WTC11 (cell line): ENCODE results near the gene SIRPG. TPM values are rescaled to one million over a fixed set of nuclear protein-coding genes. Genes with fewer than 3 reads are reported as not detected.

Source experiments
- ATAC-seq: fragments of 200-7000 bp; cut with Tn5 transposase; 2 replicates; pipeline ENCODE4 v1.10.0; 2021; ENCODE audit warnings: mild to moderate bottlenecking, moderate library complexity
- CTCF ChIA-PET: fragments of 300-600 bp; sonication (Branson Sonifier 250); formaldehyde crosslinking; loops from one replicate; lab custom pipeline; 2021; ENCODE audit warnings: antibody characterized with exemption; lab: Charles Lee
- POLR2A ChIA-PET: fragments of 350-600 bp; sonication (Branson Sonifier 250); formaldehyde crosslinking; loops from one replicate; lab custom pipeline; 2021; ENCODE audit warnings: antibody characterized with exemption; lab: Charles Lee
- DNase-seq: peaks from one replicate; pipeline ENCODE4 v3.0.0; 2021; ENCODE audit warnings: low spot score
- H3K27ac Mint-ChIP-seq: 2 replicates; pipeline ENCODE4 v1.8.0; 2021; ENCODE audit warnings: mixed read lengths
- H3K27me3 Mint-ChIP-seq: 2 replicates; pipeline ENCODE4 v1.8.0; 2021; ENCODE audit warnings: low read depth, mild to moderate bottlenecking, moderate library complexity, mixed read lengths
- H3K36me3 Mint-ChIP-seq: 2 replicates; pipeline ENCODE4 v1.8.0; 2021; ENCODE audit warnings: mixed read lengths
- H3K4me1 Mint-ChIP-seq: 2 replicates; pipeline ENCODE4 v1.8.0; 2022; ENCODE audit warnings: mixed read lengths
- H3K4me3 Mint-ChIP-seq: 2 replicates; pipeline ENCODE4 v1.8.0; 2021; ENCODE audit warnings: mild to moderate bottlenecking, moderate library complexity, mixed read lengths
- H3K9me3 Mint-ChIP-seq: 2 replicates; pipeline ENCODE4 v1.8.0; 2021; ENCODE audit warnings: mixed read lengths
- CREM ChIP-seq: sonication (generic); formaldehyde crosslinking; IDR thresholded peaks from 2 replicates; pipeline ENCODE4 v1.8.1; 2022; ENCODE audit warnings: mild to moderate bottlenecking, missing genetic modification reagents, moderate library complexity
- ETV6 ChIP-seq: sonication (generic); formaldehyde crosslinking; IDR thresholded peaks from 2 replicates; pipeline ENCODE4 v1.8.1; 2022; ENCODE audit warnings: mild to moderate bottlenecking, missing genetic modification reagents
- GRHL2 ChIP-seq: fragments of 250-450 bp; sonication (Bioruptor Pico); IDR thresholded peaks from 2 replicates; pipeline ENCODE4 v1.8.0; 2022; ENCODE audit warnings: mild to moderate bottlenecking, moderate library complexity; ENCODE audit not compliant: insufficient replicate concordance, severe bottlenecking
- KAT7 ChIP-seq: sonication (generic); formaldehyde crosslinking; IDR thresholded peaks from 2 replicates; pipeline ENCODE4 v1.8.1; 2023; ENCODE audit warnings: missing genetic modification reagents, mild to moderate bottlenecking, borderline replicate concordance
- NR3C1 ChIP-seq: sonication (generic); formaldehyde crosslinking; conservative IDR thresholded peaks from 2 replicates; pipeline ENCODE4 v1.8.1; 2023; ENCODE audit warnings: low read depth, mild to moderate bottlenecking, missing genetic modification reagents
- STAT6 ChIP-seq: sonication (generic); formaldehyde crosslinking; conservative IDR thresholded peaks from 2 replicates; pipeline ENCODE4 v1.8.1; 2023; ENCODE audit warnings: mild to moderate bottlenecking, low read depth, missing genetic modification reagents, moderate library complexity
- TEAD1 ChIP-seq: sonication (generic); formaldehyde crosslinking; IDR thresholded peaks from 2 replicates; pipeline ENCODE4 v1.8.0; 2022; ENCODE audit warnings: mild to moderate bottlenecking, missing genetic modification reagents
- ZNF138 ChIP-seq: sonication (generic); formaldehyde crosslinking; conservative IDR thresholded peaks from 2 replicates; pipeline ENCODE4 v1.8.1; 2022; ENCODE audit warnings: mild to moderate bottlenecking, moderate library complexity, missing genetic modification reagents
- ZNF396 ChIP-seq: fragments of 250-450 bp; sonication (Bioruptor Pico); IDR thresholded peaks from 2 replicates; pipeline ENCODE4 v1.8.0; 2021; ENCODE audit warnings: mild to moderate bottlenecking, moderate library complexity, borderline replicate concordance
- ZNF425 ChIP-seq: fragments of 250-450 bp; sonication (Bioruptor Pico); conservative IDR thresholded peaks from 2 replicates; pipeline ENCODE4 v1.9.0; 2021; ENCODE audit warnings: mild to moderate bottlenecking
- ZNF512 ChIP-seq: sonication (generic); formaldehyde crosslinking; IDR thresholded peaks from 2 replicates; pipeline ENCODE4 v1.8.1; 2022; ENCODE audit warnings: missing genetic modification reagents, borderline replicate concordance
- ZNF671 ChIP-seq: fragments of 250-450 bp; sonication (Bioruptor Pico); IDR thresholded peaks from 2 replicates; pipeline ENCODE4 v1.8.0; 2021; ENCODE audit warnings: mild to moderate bottlenecking
- ZSCAN18 ChIP-seq: fragments of 250-450 bp; sonication (Bioruptor Pico); IDR thresholded peaks from 2 replicates; pipeline ENCODE4 v2.1.2; 2022; ENCODE audit warnings: mild to moderate bottlenecking, moderate library complexity
- total RNA-seq: library from RNA; stranded (reverse); gene quantifications from 3 replicates; pipeline ENCODE4 v1.2.3, GENCODE V29; 2021
- TF ChIP-seq, protein P1 (sequence below): fragments of 250-450 bp; sonication (Bioruptor Pico); IDR thresholded peaks from 2 replicates; pipeline ENCODE4 v1.9.0; 2021; ENCODE audit warnings: moderate library complexity, mild to moderate bottlenecking, inconsistent platforms, borderline replicate concordance
- TF ChIP-seq, protein P2 (sequence below): sonication (generic); formaldehyde crosslinking; IDR thresholded peaks from 2 replicates; pipeline ENCODE4 v1.8.0; 2022; ENCODE audit warnings: missing genetic modification reagents
- TF ChIP-seq, protein P3 (sequence below): sonication (generic); formaldehyde crosslinking; IDR thresholded peaks from 2 replicates; pipeline ENCODE4 v1.8.1; 2022; ENCODE audit warnings: low read depth, mild to moderate bottlenecking, moderate library complexity, missing genetic modification reagents, borderline replicate concordance

The SIRPG gene
- total RNA-seq, 1 experiment from 2014 or later, result not detected

- TF ChIP-seq STAT6 (CRISPR knock-in tag), result no peak
Observed at GRCh38 chr20:1631309-1632151, 26.0 kb downstream of the SIRPG start (continued).

DNA sequence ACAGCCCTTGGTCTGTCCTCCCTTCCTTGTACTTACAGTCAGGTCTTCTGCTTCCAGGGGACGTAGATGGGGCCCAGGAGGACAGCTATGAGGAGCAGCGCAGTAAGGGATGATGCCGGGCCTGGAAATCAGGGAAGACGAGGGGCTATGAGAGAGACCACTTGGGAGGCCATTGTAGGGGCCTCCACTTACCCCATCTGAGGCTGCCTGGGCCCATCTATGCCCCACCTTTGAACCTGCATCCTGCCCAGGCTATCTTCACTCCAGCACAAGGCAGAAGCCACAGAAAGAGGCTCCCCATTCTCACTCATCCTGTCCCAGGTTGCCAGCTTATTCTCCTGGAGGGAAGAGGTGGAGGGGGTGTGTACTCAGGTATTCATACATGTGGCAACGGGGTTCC lies 27.4 kb downstream of the SIRPG start:
- ATAC-seq (no peak), DNase-seq (no peak)
- Mint-ChIP-seq H3K4me3 (no peak overlapping the region), H3K27ac (no peak overlapping the region), H3K4me1 (peaks cover 28% of the 10 kb centered on the region), H3K9me3 (0 out of 2 replicates have a peak, but pooled peaks cover 3% of the 10 kb centered on the region), H3K36me3 (no peaks in the 10 kb centered on the region; the same call in 1 of the 2 replicates), H3K27me3 (peaks cover 8% of the 10 kb centered on the region; the same call in 1 of the 2 replicates)
- CTCF ChIA-PET, result interaction anchor here (2.0 kb wide), 1 partner anchor 126 kb away, joined by 7 read pairs; no protein-coding TSS in a partner anchor
- POLR2A ChIA-PET, result interaction anchor here (0.5 to 0.6 kb wide), 2 partner anchors 339 to 516 kb away, joined by 5 to 6 read pairs; no protein-coding TSS in a partner anchor
- TF ChIP-seq ETV6 (CRISPR knock-in tag) (no peak), ZNF138 (CRISPR knock-in tag) (no peak), ZNF425 (no peak), KAT7 (CRISPR knock-in tag) (no peak), ZNF671 (no peak), ZNF512 (no peak), CREM (no peak), ZSCAN18 (CRISPR knock-in tag) (no peak), STAT6 (CRISPR knock-in tag) (no peak), ZNF396 (no peak), TEAD1 (no peak), GRHL2 (no peak), NR3C1 (CRISPR knock-in tag) (no peak)
- TF ChIP-seq, protein P1, sequence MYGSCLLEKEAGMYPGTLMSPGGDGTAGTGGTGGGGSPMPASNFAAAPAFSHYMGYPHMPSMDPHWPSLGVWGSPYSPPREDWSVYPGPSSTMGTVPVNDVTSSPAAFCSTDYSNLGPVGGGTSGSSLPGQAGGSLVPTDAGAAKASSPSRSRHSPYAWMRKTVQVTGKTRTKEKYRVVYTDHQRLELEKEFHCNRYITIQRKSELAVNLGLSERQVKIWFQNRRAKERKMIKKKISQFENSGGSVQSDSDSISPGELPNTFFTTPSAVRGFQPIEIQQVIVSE (CRISPR knock-in tag), result no peak
- TF ChIP-seq, protein P2, sequence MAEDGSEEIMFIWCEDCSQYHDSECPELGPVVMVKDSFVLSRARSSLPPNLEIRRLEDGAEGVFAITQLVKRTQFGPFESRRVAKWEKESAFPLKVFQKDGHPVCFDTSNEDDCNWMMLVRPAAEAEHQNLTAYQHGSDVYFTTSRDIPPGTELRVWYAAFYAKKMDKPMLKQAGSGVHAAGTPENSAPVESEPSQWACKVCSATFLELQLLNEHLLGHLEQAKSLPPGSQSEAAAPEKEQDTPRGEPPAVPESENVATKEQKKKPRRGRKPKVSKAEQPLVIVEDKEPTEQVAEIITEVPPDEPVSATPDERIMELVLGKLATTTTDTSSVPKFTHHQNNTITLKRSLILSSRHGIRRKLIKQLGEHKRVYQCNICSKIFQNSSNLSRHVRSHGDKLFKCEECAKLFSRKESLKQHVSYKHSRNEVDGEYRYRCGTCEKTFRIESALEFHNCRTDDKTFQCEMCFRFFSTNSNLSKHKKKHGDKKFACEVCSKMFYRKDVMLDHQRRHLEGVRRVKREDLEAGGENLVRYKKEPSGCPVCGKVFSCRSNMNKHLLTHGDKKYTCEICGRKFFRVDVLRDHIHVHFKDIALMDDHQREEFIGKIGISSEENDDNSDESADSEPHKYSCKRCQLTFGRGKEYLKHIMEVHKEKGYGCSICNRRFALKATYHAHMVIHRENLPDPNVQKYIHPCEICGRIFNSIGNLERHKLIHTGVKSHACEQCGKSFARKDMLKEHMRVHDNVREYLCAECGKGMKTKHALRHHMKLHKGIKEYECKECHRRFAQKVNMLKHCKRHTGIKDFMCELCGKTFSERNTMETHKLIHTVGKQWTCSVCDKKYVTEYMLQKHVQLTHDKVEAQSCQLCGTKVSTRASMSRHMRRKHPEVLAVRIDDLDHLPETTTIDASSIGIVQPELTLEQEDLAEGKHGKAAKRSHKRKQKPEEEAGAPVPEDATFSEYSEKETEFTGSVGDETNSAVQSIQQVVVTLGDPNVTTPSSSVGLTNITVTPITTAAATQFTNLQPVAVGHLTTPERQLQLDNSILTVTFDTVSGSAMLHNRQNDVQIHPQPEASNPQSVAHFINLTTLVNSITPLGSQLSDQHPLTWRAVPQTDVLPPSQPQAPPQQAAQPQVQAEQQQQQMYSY (CRISPR knock-in tag), result no peak
- TF ChIP-seq, protein P3, sequence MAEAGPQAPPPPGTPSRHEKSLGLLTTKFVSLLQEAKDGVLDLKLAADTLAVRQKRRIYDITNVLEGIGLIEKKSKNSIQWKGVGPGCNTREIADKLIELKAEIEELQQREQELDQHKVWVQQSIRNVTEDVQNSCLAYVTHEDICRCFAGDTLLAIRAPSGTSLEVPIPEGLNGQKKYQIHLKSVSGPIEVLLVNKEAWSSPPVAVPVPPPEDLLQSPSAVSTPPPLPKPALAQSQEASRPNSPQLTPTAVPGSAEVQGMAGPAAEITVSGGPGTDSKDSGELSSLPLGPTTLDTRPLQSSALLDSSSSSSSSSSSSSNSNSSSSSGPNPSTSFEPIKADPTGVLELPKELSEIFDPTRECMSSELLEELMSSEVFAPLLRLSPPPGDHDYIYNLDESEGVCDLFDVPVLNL (CRISPR knock-in tag), result no peak
